Lung (tissue), 12 donors: ENCODE data around the gene MYT1. TPM values are rescaled to one million over a fixed set of nuclear protein-coding genes. Genes with fewer than 3 reads are reported as not detected.
"Not testable (repeated sequence)": the region's sequence is repeated elsewhere in the genome, so short reads cannot be mapped to it uniquely, and the experiment has no call there.

ENCODE experiments used
- ATAC-seq: fragments of 200-7000 bp; cut with Tn5 transposase; one replicate; pipeline ENCODE4 v1.9.1; 2020; ENCODE audit warnings: moderate number of reproducible peaks; ENCODE audit not compliant: insufficient read depth, low FRiP score
- DNase-seq, 3 donors: peaks; one replicate each; pipeline ENCODE4 v3.0.0-alpha.2; 2013 to 2017
- H3K27ac ChIP-seq, 2 donors: one replicate each; pipeline ENCODE4 v1.5.1; 2013; ENCODE audit warnings: mild to moderate bottlenecking in 2 of 2, moderate library complexity in 2 of 2, control low read depth in 1 of 2, inconsistent platforms in 1 of 2, low read depth in 1 of 2, low read length in 1 of 2
- H3K27me3 ChIP-seq, 3 donors: one replicate each; pipeline ENCODE4 v1.5.1; 2013; ENCODE audit warnings: low read length in 2 of 3; ENCODE audit not compliant: control insufficient read depth in 3 of 3, insufficient read depth in 3 of 3
- H3K36me3 ChIP-seq, 4 donors: one replicate each; pipeline ENCODE4 v1.5.1; 2013; ENCODE audit warnings: low read length in 4 of 4, mild to moderate bottlenecking in 1 of 4, moderate library complexity in 1 of 4; ENCODE audit not compliant: control insufficient read depth in 4 of 4, insufficient read depth in 4 of 4
- H3K4me1 ChIP-seq, 5 donors: one replicate each; pipeline ENCODE4 v1.5.1; 2013; ENCODE audit warnings: low read length in 5 of 5, mild to moderate bottlenecking in 2 of 5, moderate library complexity in 1 of 5; ENCODE audit not compliant: control insufficient read depth in 5 of 5, insufficient read depth in 5 of 5
- H3K4me3 ChIP-seq: one replicate; pipeline ENCODE4 v1.5.1; 2013; ENCODE audit warnings: mild to moderate bottlenecking, control low read depth, moderate library complexity
- H3K9ac ChIP-seq, 2 donors: one replicate each; pipeline ENCODE4 v1.5.1; 2013; ENCODE audit warnings: low read length in 2 of 2, control low read depth in 1 of 2; ENCODE audit not compliant: insufficient read depth in 1 of 2
- H3K9me3 ChIP-seq, 4 donors: one replicate each; pipeline ENCODE4 v1.5.1; 2013; ENCODE audit warnings: low read length in 3 of 4, mild to moderate bottlenecking in 1 of 4, moderate library complexity in 1 of 4; ENCODE audit not compliant: control insufficient read depth in 4 of 4, insufficient read depth in 3 of 4
- CTCF ChIP-seq: IDR thresholded peaks from 2 replicates; pipeline ENCODE4 v1.5.1; 2012; ENCODE audit warnings: mild to moderate bottlenecking; ENCODE audit errors: control extremely low read depth, extremely low read depth
- WGBS, 2 donors: extraction: QIAGEN DNeasy Blood & Tissue Kit; methylation state at CpG; one replicate each; pipeline ENCODE4 v1.1.7; 2013; 5-methylcytosine and 5-hydroxymethylcytosine counted together
- polyA plus RNA-seq, 2 donors: library from polyadenylated mRNA; stranded (reverse); fragments of 200-250 nt; gene quantifications; one replicate each; pipeline ENCODE4 v1.2.1, GENCODE V29; 2013
- total RNA-seq, 2 donors: library from RNA; depleted of rRNA in 1 of 2; stranded (reverse); fragments of >200 nt in 1 of 2; gene quantifications; one replicate each; pipeline ENCODE4 v1.2.1, GENCODE V29; 2014 to 2021
- donor health status: control.
- donor health status: control.
- donor health status: Bipolar disorder and iron deficiency.
- donor health status: healthy.
- donor health status: DM: yes; HTN: yes; CAD: no.

The MYT1 gene
- total and polyA plus RNA-seq, 4 donors = 0.03 to 0.40 (median 0.10) TPM; not detected in 1

- Histone ChIP-seq H3K4me3 (no peak overlapping the region), H3K27me3 (peaks cover 0 to 11% (median 5%) of the 10 kb centered on the region in 3 donors), H3K36me3 (no peaks in the 10 kb centered on the region), H3K9me3 (peaks cover 0 to 7% (median 0%) of the 10 kb centered on the region in 4 donors), H3K4me1 (no peaks in the 10 kb centered on the region), H3K27ac (no peak overlapping the region), H3K9ac (no peak overlapping the region)
- WGBS, 2 donors = 81 to 92% methylated on average over 4 of the region's 4 CpGs
- no peak for ATAC-seq
- TF ChIP-seq CTCF = no peak
- DNase-seq = no peak
Observed at GRCh38 chr20:64177787-64178186, 13.5 kb downstream of the MYT1 start.

GRCh38 chr20:64178925-64179324, 14.7 kb downstream of the MYT1 start:
- 92 to 95% methylated on average over 20 of the region's 20 CpGs for WGBS, 2 donors

GRCh38 chr20:64179805-64180204, 15.6 kb downstream of the MYT1 start:
- H3K4me1 ChIP-seq = no peaks in the 10 kb centered on the region
- 86 to 88% methylated on average over 6 of the region's 6 CpGs for WGBS, 2 donors
- H3K9me3 ChIP-seq = peaks cover 0 to 7% (median 0%) of the 10 kb centered on the region in 4 donors

More at GRCh38 chr20:64178925-64179324, 14.7 kb downstream of the MYT1 start:
- not testable (repeated sequence) for H3K4me1 ChIP-seq, H3K9me3 ChIP-seq, H3K36me3 ChIP-seq, H3K4me3 ChIP-seq, H3K27ac ChIP-seq, ATAC-seq, H3K9ac ChIP-seq, DNase-seq
- peaks cover 0 to 11% (median 0%) of the 10 kb centered on the region in 3 donors for H3K27me3 ChIP-seq

DNA sequence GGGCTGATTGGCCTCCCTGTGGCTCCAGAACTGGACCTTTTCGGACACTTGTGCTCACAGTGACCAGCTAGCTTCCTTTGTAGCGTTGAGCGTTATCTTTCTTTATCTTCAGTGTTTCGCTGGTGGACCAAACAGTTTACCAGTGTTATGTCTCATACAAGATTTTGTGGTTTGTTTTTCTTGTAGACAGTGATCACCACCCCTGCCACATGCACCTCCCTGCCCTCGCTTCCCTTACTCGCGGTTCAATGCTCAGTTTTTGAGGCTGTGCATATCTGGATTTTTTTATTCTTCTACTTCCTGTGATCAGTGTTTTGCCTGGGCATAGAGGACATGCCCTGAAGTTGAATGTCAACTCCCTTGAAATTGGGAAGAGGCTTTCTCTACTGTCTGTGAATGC, 16.4 kb downstream of the MYT1 start:
- no peaks in the 10 kb centered on the region for H3K36me3 ChIP-seq
- no peak for TF ChIP-seq CTCF
- H3K9ac ChIP-seq = no peak overlapping the region
- no peak for DNase-seq
- peaks cover 0 to 16% (median 0%) of the 10 kb centered on the region in 3 donors for H3K27me3 ChIP-seq
- WGBS, 2 donors = 71 to 82% methylated on average over 7 of the region's 7 CpGs
- no peaks in the 10 kb centered on the region for H3K4me1 ChIP-seq
- H3K27ac ChIP-seq = no peak overlapping the region
- no peak overlapping the region for H3K4me3 ChIP-seq
- ATAC-seq = no peak
- peaks cover 0 to 9% (median 0%) of the 10 kb centered on the region in 4 donors for H3K9me3 ChIP-seq

More at GRCh38 chr20:64179805-64180204, 15.6 kb downstream of the MYT1 start:
- peaks cover 0 to 11% (median 0%) of the 10 kb centered on the region in 3 donors for H3K27me3 ChIP-seq
- no peak for TF ChIP-seq CTCF
- no peak overlapping the region for H3K27ac ChIP-seq
- no peak for DNase-seq
- no peak overlapping the region for H3K9ac ChIP-seq
- H3K36me3 ChIP-seq = no peaks in the 10 kb centered on the region
- H3K4me3 ChIP-seq = no peak overlapping the region
- no peak for ATAC-seq
